Measurements from ENCODE around the gene PLPPR3.
"Not testable (repeated sequence)": the region's sequence is repeated elsewhere in the genome, so short reads cannot be mapped to it uniquely, and the experiment has no call there.

The PLPPR3 gene

DNA sequence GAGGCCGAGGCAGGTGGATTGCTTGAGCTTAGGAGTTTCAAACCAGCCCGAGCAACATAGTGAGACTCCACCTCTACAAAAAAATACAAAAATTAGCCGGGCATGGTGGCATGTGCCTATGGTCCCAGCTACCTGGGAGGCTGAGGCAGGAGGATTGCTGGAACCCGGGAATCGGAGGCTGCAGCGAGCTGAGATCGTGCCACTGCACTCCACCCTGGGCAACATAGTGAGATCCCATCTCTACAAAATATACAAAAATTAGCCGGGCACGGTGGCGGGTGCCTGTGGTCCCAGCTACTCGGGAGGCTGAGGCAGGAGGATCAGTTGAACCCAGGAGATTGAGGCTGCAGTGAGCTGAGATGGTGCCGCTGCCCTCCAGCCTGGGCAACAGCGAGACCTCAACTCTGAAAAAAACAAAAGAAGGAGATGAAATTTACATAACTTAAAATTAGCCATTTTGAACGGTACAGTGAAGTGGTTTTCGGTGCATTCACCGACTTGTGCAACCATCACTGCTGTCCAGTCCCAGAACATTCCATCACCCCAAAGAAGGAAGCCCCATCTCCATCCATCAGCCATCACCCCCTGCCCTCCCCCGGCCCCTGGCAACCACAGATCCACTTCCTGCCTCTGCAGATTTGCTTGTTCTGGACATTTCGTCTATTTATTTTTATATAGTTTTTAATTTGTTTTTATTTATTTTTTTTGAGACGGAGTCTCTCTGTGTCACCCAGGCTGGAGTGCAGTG, 4.3 kb upstream of the PLPPR3 start:
- FAIRE-seq: no peak

DNA sequence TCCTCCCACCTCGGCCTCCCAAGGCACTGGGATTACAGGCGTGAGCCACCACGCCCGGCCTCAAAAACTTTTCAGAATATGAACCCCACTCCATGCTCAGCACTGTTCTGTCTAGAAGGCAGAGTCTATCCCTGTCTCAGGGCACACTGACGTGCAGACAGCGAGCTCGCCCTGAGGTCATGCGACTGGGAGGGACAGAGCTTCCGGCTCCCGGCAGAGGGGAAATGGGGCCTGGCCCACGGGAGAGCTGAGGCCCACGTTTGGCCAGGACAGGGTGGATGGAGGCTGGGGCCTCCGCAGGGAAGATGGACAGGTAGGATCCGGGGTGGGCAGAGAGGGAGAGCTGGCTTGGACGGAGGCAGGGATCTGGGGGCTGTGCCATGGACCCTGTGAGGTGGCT, 3.1 kb upstream of the PLPPR3 start:
- no peak for FAIRE-seq

DNA sequence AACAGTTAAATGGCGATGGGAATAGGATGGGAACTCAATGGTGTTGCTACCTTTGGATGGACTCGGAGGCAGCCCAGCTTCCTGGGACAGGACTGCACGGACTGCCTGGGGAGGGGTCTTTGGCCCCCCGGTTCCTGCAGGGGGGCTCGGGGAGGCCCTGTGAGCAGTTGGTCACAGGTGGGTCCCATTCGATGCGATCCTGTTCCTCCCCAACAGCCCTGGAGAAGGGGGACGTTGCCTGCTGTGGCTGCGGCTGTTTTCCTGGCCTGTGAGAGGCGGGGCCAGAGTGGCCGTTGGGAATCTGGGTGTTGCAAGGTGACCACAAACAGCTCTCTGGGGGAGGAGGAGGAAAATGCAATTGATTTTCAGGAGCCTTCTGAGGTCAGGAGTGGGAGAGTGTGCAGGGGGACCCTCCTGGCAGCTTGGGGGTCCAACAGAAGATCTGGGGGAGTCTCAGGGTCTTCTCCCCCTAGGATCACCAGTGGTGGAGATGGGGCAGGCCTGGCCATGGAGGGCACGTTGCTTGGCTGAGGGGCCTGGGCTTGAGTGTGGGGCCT, 1.9 kb upstream of the PLPPR3 start:
- FAIRE-seq: no peak

DNA sequence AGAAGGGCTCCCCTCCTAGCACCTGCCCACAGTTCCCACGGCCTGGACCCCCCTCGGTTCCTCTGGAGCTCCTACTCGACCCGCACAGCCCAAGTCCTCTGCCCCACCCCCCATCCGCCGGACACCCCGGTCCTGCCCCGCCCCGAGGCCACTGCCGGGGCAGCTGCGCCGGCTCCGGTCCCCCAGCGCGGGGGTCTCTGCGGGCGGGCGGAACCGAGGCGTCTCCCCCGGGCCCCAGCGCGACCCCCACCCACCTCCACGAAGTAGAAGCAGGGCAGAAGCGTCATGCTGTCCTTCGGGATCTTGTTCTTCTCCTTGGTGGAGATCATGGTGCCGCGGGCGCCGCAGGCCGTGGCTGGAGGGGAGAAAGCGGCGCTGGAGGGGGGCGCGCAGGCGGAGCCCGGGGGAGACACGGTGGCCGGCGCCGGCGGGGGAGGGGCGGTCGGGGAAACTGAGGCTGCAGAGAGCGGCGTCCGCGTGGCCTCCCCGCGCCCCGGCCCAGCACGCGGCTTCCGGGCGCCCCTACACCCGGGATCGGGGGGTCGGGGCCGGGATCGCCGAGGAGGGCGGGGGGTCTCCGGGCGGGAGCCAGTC, 427 bp downstream of the PLPPR3 start:
- no peak for FAIRE-seq

DNA sequence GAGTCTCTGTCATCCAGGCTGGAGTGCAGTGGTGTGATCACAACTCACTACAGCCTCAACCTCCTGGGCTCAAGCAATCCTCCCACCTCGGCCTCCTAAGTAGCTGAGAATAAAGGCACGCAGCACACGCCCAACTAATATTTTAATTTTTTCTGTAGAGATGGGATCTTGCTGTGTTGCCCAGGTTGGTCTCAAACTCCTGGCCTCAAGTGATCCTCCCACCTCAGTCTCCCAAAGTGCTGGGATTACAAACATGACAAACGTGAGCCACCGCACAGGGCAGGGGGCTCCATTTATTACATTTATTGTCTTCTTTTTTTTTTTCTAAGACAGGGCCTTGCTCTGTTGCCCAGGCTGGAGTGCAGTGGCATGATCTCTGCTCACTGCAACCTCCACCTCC, 1.5 kb downstream of the PLPPR3 start:
- not testable (repeated sequence) for FAIRE-seq

DNA sequence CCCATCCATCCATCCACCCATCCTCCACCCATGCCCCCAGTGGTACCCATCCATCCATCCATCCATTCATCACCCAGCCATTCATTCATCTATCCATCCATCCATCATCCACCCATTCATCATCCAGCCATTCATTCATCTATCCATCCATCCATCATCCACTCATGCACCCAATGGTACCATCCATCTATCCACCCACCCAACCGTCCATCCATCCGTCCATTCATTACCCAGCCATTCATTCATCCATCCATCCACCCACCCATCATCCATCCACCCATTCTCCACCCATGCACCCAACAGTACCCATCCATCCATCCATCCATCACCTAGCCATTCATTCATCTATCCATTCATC, 5.3 kb downstream of the PLPPR3 start:
- no peak for FAIRE-seq

DNA sequence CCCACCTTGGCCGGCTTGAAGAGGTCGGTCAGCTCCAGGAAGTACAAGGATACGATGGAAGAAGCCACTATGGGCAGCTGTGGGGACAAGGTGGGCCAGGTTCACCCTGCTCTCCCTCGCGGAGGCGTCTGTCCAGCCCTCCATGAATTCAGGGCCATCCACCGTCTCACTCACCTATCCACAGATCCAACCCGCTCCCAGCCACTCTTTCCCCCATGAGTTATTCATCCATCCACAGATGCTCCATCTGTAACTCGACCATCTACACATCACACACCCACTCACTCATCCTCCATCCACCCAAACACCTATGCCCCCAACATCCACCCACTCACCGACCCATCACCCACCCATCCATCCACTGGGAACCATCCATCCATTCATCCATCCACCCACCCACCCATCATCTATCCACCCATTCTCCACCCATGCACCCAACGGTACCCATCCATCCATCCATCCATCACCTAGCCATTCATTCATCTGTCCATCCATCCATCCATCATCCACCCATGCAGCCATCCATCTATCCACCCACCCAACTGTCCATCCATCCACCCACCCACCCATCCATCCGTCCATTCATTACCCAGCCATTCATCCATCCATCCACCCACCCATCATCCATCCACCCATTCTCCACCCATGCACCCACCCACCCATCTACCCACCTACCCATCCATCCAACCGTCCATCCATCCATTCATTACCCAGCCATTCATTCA, 5.8 kb downstream of the PLPPR3 start:
- FAIRE-seq: no peak

DNA sequence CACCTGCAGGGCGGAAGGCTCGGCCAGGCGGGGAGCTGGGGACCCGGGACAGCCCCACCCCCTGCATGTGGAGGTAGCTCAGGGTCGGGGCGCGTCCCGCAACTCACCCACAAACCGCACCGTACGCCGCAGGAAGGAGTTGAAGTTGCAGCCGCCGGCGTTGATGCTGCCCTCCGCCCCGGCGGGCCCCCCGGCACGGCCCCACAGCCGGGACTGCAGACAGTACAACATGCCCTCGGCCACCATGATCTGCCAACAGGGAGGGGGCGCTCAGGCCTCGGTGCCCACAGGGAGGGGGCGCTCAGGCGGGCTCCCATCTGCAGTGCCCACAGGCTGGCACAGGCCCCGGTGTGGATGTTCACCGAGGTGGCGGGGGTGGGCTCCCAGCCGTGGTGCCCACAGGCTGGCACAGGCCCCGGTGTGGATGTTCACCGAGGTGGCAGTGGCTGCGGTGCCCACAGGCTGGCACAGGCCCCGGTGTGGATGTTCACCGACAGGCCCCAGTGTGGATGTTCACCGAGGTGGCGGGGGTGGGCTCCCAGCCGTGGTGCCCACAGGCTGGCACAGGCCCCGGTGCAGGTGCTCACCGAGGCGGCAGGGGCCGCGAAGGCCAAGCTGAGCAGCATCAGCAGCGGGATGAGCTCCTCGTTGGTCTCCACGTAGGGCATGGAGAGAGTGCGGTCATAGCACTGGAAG, 6.5 kb downstream of the PLPPR3 start:
- FAIRE-seq: no peak

DNA sequence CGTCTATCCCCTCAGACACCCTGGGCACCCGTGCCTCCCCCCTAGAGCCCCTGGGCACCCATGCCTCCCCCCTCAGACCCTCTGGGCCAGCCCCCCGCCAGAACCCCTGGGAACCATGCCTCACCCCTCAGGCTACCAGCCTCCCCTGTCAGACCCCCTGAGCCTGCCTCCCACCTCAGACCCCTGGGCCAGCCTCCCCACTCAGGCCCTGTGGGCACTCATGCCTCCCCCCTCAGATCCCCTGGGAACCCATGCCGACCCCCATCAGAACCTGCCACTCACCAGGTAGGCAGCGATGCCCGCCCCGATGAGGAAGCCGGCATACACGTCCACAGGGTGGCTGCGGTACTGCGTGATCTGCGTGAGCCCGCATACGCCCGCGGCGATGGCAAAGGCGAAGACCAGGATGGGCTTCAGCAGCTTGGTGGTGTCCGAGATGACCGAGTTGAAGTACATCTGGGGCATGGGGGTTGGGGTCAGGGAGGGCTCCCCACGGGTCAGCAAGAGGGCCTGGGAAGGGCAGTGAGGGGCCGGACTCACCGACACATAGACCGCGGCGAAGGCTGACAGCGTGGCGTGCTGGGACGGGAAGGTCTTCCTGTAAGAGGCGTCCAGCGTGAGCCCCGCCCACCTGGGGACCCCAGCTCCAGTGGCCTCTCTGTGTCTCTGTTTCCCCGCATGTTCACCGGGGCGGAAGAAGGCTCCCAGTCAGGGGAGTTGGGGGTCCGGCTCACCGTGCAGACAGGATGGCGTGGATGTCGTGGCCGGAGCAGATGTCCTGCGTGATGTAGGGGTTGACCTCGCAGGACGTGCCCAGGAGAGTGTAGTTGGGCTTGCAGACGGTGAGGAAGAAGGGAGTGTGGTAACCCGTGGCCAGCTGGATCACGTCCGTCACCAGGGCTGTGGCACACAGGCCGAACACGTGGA, 7.3 kb downstream of the PLPPR3 start:
- FAIRE-seq: no peak

DNA sequence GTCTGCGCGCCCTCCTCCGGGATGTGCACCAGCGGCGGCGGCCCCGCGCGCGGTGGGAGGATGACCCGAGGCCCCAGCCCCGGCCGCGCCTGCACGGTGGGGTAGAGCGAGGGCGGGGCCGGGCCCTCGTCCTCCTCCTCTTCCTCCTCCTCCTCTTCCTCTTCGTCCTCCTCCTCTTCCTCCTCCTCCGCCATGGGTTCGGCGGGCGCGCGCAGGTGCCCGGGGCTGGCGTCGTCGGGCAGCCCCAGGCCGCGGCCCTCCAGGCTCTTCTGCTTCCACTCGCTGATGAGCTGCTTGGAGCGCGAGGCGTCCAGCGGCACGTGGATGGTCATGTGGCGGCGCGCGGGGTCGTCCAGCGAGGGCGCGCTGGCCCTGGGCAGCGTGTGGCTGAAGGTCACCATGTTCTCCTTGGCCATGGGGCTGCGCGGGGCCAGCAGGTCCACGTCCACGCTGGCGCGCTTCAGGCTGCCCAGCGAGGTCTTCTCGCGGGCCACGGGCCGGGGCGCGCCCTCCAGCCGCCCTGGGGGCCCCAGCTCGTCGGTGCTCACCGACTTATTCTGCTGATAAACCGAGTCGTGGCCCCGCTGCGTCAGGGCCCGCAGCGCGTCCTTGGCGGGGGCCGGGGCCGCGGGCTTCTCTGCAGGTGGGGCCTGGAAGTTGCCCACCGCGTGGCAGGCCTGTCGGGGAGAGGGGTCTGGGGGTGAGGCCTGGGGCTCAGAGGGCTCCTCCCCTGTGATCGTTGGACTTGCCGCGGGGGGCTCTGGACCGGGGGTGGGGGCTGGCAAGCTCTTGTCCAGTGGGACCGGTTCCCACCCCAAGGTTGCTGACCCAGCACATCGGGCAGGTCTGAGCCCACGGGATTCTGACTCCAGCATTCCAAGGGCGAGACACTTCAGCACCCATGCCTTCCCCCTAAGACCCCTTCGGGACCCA, 8.3 kb downstream of the PLPPR3 start:
- FAIRE-seq: no peak

DNA sequence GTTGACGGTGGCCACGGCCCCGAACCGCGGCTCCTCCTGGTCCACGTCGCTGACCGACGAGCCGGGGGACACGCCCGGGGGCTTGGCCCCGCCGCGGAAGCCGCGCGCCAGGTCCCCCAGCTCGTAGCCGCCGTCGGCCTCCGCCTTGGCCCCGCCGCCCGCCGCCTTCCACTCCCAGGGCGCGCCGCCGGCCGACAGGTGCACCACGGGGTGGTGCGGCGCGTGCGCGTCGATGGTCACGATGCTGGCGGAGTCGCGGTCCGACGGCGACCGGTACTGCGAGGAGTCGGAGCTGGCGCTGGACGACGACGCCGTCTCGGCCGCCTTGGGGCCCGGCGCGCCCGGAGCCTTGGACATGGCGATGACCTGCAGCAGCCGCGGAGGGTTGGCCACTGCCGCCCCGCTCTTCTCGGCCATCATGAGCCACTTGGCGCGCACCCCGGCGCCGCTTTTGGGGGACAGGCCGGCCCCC, 9.0 kb downstream of the PLPPR3 start:
- FAIRE-seq: no peak

DNA sequence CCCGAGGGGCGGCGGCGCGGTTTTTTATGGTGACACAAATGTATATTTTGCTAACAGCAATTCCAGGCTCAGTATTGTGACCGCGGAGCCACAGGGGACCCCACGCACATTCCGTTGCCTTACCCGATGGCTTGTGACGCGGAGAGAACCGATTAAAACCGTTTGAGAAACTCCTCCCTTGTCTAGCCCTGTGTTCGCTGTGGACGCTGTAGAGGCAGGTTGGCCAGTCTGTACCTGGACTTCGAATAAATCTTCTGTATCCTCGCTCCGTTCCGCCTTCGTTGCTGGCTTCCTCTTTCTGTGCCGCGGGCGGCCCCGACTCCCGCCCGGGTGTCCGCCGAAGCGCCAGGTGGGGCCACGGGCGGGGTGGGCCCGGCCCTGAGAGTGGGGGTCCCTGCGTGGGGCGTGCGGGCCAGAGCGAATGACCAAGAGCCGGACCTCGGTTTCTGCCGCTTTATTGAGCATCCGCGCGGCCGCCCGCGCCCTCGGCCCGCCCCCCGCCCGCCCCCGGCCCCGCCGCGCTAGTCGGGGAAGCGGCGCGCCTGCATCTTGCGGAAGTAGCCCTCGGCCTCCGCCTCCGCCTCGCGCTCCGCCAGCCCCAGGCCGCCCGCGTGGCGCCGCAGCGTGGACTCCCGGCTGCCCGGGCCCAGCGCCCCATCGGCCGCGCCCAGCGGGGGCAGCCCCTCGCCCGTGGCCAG, 9.6 kb downstream of the PLPPR3 start:
- FAIRE-seq: no peak

DNA sequence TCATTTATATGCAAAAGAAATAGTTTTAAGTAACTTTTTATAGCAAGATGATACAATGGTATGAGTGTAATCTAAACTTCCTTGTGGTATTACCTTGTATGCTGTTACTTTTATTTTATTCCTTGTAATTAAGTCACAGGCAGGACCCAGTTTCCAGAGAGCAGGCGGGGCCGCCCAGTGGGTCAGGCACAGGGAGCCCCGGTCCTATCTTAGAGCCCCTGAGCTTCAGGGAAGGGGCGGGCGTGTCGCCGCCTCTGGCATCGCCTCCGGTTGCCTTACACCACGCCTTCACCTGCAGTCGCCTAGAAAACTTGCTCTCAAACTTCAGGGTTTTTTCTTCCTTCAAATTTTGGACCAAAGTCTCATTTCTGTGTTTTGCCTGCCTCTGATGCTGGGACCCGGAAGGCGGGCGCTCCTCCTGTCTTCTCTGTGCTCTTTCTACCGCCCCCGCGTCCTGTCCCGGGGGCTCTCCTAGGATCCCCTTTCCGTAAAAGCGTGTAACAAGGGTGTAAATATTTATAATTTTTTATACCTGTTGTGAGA, 10.2 kb downstream of the PLPPR3 start:
- FAIRE-seq: no peak

DNA sequence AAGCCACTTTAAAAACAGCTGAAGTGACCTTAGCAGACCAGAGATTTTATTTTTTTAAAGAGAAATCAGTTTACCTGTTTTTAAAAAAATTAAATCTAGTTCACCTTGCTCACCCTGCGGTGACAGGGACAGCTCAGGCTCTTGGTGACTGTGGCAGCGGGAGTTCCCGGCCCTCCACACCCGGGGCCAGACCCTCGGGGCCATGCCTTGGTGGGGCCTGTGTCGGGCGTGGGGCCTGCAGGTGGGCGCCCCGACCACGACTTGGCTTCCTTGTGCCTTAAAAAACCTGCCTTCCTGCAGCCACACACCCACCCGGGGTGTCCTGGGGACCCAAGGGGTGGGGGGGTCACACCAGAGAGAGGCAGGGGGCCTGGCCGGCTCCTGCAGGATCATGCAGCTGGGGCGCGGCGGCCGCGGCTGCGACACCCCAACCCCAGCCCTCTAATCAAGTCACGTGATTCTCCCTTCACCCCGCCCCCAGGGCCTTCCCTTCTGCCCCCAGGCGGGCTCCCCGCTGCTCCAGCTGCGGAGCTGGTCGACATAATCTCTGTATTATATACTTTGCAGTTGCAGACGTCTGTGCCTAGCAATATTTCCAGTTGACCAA, 10.8 kb downstream of the PLPPR3 start:
- FAIRE-seq: no peak

DNA sequence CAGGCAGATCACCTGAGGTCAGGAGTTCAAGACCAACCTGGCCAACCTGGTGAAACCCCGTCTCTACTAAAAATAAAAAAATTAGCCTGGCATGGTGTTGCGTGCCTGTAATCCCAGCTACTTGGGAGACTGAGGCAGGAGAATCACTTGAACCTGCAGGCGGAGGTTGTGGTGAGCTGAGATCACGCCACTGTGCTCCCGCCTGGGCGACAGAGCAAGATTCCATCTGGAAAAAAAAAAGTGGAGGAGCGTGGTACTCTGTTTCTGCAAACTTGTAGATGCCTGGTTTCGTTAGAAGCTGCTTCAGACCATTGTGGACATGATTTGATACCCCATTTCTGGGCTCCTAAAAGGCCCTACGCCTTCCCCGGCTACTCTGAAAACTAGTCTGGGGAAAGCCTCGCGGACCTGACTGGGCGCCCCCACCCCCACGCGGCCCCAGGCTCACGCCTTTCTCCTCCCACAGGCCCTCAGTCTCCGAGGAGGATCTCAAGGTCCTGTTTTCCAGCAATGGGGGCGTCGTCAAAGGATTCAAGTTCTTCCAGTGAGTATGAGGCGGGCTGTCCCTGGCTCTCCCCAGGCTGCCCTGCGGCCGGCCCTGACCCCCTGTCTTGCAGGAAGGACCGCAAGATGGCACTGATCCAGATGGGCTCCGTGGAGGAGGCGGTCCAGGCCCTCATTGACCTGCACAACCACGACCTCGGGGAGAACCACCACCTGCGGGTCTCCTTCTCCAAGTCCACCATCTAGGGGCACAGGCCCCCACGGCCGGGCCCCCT, 11.5 kb downstream of the PLPPR3 start:
- FAIRE-seq: no peak

DNA sequence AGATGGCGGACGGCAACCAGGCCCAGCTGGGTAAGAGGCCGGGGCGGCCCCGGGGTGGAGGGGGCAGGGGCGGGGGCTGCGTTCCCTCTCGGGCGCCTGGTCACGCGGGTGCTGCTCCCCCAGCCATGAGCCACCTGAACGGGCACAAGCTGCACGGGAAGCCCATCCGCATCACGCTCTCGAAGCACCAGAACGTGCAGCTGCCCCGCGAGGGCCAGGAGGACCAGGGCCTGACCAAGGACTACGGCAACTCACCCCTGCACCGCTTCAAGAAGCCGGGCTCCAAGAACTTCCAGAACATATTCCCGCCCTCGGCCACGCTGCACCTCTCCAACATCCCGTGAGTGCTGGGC, 13.4 kb downstream of the PLPPR3 start:
- no peak for FAIRE-seq

DNA sequence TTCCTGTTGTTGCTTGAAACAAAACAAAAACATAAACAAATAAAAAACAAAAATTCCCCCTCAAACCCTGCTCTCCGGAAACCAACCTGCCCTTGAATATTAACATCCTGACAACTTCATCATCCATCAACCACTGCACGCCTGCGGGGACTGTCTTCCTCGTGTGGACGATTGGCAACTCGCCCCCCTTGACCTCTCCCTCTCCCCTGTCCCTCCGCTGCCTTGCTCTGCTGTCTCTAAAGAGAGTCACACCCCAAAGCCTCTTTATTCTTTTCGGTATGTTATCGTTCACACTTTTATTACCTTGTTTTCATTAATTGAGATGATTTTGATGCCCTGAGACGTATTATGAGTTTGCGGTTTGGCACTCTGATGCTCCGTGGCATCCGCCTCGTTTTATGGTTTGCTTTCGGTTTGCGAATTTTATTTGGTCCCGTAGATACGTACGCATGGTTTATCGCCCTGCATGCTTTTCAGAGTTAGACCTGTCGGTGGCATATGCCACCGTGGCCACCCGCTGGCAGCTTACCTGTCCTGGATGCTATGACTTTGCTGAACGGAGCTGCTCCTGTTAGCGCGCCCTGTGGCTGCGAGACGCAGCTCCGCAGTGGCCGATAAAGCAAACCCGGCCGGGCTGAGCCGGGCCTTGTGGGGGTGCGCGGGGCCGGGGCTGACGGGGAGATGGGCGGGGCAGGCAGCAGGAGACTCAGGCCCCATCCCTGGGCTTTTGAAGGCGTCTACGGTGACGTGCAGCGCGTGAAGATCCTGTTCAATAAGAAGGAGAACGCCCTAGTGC, 13.9 kb downstream of the PLPPR3 start:
- no peak for FAIRE-seq

Data from G401.6 (cell line).